Natural killer cell (primary cell): Measurements from ENCODE around the gene EEPD1. TPM values are rescaled to one million over a fixed set of nuclear protein-coding genes. Genes with fewer than 3 reads are reported as not detected.
A peak's percentile ranks its signal among the peaks of the same experiment; 100 is the strongest.

Experiments used
- ATAC-seq, 3 donors: fragments of 150-1000 bp in 2 of 3; fragments of 200-7000 bp in 1 of 3; cut with Tn5 transposase; 1 replicate in 1 of 3; 2 replicates in 2 of 3; pipeline ENCODE4 v1.10.0; 2021; ENCODE audit warnings: mild to moderate bottlenecking in 2 of 3, moderate library complexity in 2 of 3
- DNase-seq, 2 donors: peaks; one replicate each; pipeline versions ENCODE4 v3.0.0 to v3.0.0-alpha.2; 2013 to 2021; ENCODE audit warnings: mixed read lengths in 1 of 2
- H3K27ac ChIP-seq: one replicate; pipeline ENCODE4 v1.5.1; 2013; ENCODE audit warnings: mild to moderate bottlenecking, low read length
- H3K27me3 ChIP-seq: one replicate; pipeline ENCODE4 v1.6.1; 2013; ENCODE audit warnings: low read length; ENCODE audit not compliant: control insufficient read depth, insufficient read depth
- H3K36me3 ChIP-seq: one replicate; pipeline ENCODE4 v1.6.1; 2013; ENCODE audit warnings: low read length; ENCODE audit not compliant: control insufficient read depth, insufficient read depth
- H3K4me1 ChIP-seq: one replicate; pipeline ENCODE4 v1.6.1; 2013; ENCODE audit warnings: low read length; ENCODE audit not compliant: control insufficient read depth, insufficient read depth
- H3K4me3 ChIP-seq: one replicate; pipeline ENCODE4 v1.5.1; 2013; ENCODE audit warnings: low read length
- H3K9me3 ChIP-seq: one replicate; pipeline ENCODE4 v1.6.1; 2013; ENCODE audit warnings: low read length; ENCODE audit not compliant: control insufficient read depth, insufficient read depth
- H3K27ac Mint-ChIP-seq, 2 donors: one replicate each; pipeline ENCODE4 v1.8.0; 2022; ENCODE audit warnings: mild to moderate bottlenecking in 2 of 2, mixed read lengths in 2 of 2, moderate library complexity in 1 of 2
- H3K27me3 Mint-ChIP-seq, 2 donors: one replicate each; pipeline ENCODE4 v1.8.0; 2022; ENCODE audit warnings: low read depth in 2 of 2, mixed read lengths in 2 of 2
- H3K36me3 Mint-ChIP-seq: one replicate; pipeline ENCODE4 v1.8.0; 2022; ENCODE audit warnings: mixed read lengths
- H3K4me1 Mint-ChIP-seq, 2 donors: one replicate each; pipeline ENCODE4 v1.8.0; 2022; ENCODE audit warnings: mixed read lengths in 2 of 2
- H3K4me3 Mint-ChIP-seq: one replicate; pipeline ENCODE4 v1.8.0; 2022; ENCODE audit warnings: mild to moderate bottlenecking, moderate library complexity, mixed read lengths
- H3K9me3 Mint-ChIP-seq, 2 donors: one replicate each; pipeline ENCODE4 v1.8.0; 2022; ENCODE audit warnings: mixed read lengths in 2 of 2
- WGBS: methylation state at CpG from one replicate; pipeline ENCODE4 v1.1.7; 2013; ENCODE audit warnings: missing lambda C conversion rate; ENCODE audit not compliant: insufficient coverage; 5-methylcytosine and 5-hydroxymethylcytosine counted together
- intact Hi-C: fragments of 100-400 bp; cut with micrococcal nuclease; formaldehyde crosslinking; loops from one replicate; pipeline ENCODE4 v1.14.2; 2022
- total RNA-seq, 4 donors: library from RNA; stranded (reverse); fragments of 120-200 nt in 1 of 4; gene quantifications; one replicate each; pipeline versions ENCODE4 v1.2.3 to v1.2.4, GENCODE V29; 2013 to 2022
- TF ChIP-seq, protein P1 (sequence below): fragments of 200-600 bp; IDR thresholded peaks from one replicate; pipeline ENCODE4 v1.8.0; 2022; ENCODE audit warnings: antibody characterized with exemption

The EEPD1 gene
- total RNA-seq, 3 donors from 2014 or later (not counting 1 experiment from before 2014, with no cell fraction given): 0.45 to 4.9 (median 1.4) TPM

GRCh38 chr7:36280840-36281812 is 128.1 kb downstream of the EEPD1 start:
- TF ChIP-seq, protein P1, sequence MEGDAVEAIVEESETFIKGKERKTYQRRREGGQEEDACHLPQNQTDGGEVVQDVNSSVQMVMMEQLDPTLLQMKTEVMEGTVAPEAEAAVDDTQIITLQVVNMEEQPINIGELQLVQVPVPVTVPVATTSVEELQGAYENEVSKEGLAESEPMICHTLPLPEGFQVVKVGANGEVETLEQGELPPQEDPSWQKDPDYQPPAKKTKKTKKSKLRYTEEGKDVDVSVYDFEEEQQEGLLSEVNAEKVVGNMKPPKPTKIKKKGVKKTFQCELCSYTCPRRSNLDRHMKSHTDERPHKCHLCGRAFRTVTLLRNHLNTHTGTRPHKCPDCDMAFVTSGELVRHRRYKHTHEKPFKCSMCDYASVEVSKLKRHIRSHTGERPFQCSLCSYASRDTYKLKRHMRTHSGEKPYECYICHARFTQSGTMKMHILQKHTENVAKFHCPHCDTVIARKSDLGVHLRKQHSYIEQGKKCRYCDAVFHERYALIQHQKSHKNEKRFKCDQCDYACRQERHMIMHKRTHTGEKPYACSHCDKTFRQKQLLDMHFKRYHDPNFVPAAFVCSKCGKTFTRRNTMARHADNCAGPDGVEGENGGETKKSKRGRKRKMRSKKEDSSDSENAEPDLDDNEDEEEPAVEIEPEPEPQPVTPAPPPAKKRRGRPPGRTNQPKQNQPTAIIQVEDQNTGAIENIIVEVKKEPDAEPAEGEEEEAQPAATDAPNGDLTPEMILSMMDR: no peak
- Mint-ChIP-seq H3K36me3 (no peaks in the 10 kb centered on the region), H3K9me3 (no peaks in the 10 kb centered on the region), H3K27ac (no peak overlapping the region), H3K4me1 (peaks cover 12 to 21% of the 10 kb centered on the region in 2 donors), H3K27me3 (peaks cover 5 to 11% of the 10 kb centered on the region in 2 donors), H3K4me3 (no peak overlapping the region)
- intact Hi-C loops: no loop called here
- peak in 1 of 2 donors; percentile 26 for DNase-seq
- WGBS: 79% methylated on average over 17 of the region's 18 CpGs
- Histone ChIP-seq H3K27me3 (no peaks in the 10 kb centered on the region), H3K9me3 (no peaks in the 10 kb centered on the region), H3K4me3 (no peak overlapping the region), H3K36me3 (no peaks in the 10 kb centered on the region), H3K4me1 (peaks cover 40% of the 10 kb centered on the region), H3K27ac (no peak overlapping the region)
- no peak for ATAC-seq

DNA sequence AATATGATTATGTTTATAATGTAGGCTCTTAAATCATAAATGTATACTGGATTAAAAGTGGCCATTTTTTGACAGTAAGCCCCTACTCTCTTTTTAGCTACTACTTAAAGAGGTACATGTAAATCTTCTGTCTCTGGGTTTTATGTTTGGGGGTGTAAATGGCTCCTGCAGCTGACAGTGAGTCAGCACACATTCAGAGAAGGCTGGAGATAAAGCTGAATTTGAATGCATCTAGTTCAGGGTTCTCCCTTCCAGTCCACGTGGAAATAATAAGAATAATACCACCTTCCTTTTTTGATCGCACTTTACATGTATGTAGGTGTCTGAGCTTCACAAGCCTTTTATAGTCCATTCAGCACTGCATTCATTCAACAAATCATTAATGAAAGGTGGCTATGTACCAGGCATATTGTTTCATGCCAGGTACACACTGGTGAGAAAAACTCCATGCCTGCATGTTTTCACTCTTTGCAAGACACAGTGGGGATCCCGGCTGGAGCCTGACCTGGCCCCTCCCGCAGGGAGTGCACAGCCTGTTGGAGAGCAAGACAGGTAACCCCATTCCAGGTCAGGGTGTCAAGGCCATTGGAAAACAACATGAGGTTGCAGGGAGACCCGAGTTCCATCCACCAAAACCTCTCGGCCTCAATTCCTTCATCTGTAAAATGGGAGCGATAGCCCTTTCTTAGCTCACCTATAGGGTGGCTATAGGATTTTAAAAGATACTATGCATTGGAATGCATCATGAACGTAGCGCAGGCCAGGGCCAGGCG is 129.1 kb downstream of the EEPD1 start:
- DNase-seq (no peak), ATAC-seq (no peak)
- no peaks in the 10 kb centered on the region for H3K36me3 ChIP-seq
- no peaks in the 10 kb centered on the region for H3K9me3 ChIP-seq
- Mint-ChIP-seq H3K27me3 (peaks cover 8 to 11% of the 10 kb centered on the region in 2 donors), H3K36me3 (no peaks in the 10 kb centered on the region), H3K9me3 (no peaks in the 10 kb centered on the region), H3K27ac (no peak overlapping the region), H3K4me3 (no peak overlapping the region), H3K4me1 (peaks cover 18 to 28% of the 10 kb centered on the region in 2 donors)
- TF ChIP-seq, protein P1: no peak
- intact Hi-C loops: no loop called here
- WGBS: over 99% methylated on average over 9 of the region's 10 CpGs
- H3K27ac ChIP-seq: no peak overlapping the region
- H3K27me3 ChIP-seq: no peaks in the 10 kb centered on the region
- H3K4me1 ChIP-seq: peaks cover 50% of the 10 kb centered on the region
- no peak overlapping the region for H3K4me3 ChIP-seq

GRCh38 chr7:36283181-36283580 is 130.1 kb downstream of the EEPD1 start:
- Mint-ChIP-seq H3K27ac (no peak overlapping the region), H3K9me3 (no peaks in the 10 kb centered on the region), H3K4me1 (peaks cover 28 to 39% of the 10 kb centered on the region in 2 donors), H3K27me3 (peaks cover 8 to 11% of the 10 kb centered on the region in 2 donors), H3K36me3 (no peaks in the 10 kb centered on the region), H3K4me3 (no peak overlapping the region)
- peak overlapping the region; percentile 58 for H3K27ac ChIP-seq
- no peaks in the 10 kb centered on the region for H3K27me3 ChIP-seq
- intact Hi-C loops: no loop called here
- WGBS: 42% methylated on average over 8 of the region's 9 CpGs
- ATAC-seq: no peak
- TF ChIP-seq, protein P1: no peak
- H3K4me1 ChIP-seq: peaks cover 61% of the 10 kb centered on the region
- H3K9me3 ChIP-seq: no peaks in the 10 kb centered on the region
- peak in 1 of 2 donors; percentile 32 for DNase-seq
- H3K4me3 ChIP-seq: no peak overlapping the region
- no peaks in the 10 kb centered on the region for H3K36me3 ChIP-seq
